Islet precursor cell (in vitro differentiated cells): ENCODE data around the gene PCDHA13.
"Not testable (repeated sequence)": the region's sequence is repeated elsewhere in the genome, so short reads cannot be mapped to it uniquely, and the experiment has no call there.

Experiments
- DNase-seq: peaks from one replicate; pipeline ENCODE4 v3.0.0-alpha.2; 2018

Gene PCDHA13, protein sequence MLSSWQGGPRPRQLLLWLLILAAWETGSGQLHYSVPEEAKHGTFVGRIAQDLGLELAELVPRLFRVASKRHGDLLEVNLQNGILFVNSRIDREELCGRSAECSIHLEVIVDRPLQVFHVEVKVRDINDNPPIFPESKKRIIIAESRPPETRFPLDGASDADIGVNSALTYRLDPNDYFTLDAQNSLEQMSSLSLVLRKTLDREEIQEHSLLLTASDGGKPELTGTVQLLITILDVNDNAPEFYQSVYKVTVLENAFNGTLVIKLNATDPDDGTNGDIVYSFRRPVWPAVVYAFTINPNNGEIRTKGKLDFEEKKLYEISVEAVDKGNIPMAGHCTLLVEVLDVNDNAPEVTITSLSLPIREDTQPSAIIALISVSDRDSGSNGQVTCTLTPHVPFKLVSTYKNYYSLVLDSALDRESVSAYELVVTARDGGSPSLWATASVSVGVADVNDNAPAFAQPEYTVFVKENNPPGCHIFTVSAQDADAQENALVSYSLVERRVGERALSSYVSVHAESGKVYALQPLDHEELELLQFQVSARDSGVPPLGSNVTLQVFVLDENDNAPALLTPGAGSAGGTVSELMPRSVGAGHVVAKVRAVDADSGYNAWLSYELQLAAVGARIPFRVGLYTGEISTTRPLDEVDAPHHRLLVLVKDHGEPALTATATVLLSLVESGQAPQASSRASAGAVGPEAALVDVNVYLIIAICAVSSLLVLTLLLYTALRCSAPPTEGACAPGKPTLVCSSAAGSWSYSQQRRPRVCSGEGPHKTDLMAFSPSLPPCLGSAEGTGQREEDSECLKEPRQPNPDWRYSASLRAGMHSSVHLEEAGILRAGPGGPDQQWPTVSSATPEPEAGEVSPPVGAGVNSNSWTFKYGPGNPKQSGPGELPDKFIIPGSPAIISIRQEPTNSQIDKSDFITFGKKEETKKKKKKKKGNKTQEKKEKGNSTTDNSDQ

DNA sequence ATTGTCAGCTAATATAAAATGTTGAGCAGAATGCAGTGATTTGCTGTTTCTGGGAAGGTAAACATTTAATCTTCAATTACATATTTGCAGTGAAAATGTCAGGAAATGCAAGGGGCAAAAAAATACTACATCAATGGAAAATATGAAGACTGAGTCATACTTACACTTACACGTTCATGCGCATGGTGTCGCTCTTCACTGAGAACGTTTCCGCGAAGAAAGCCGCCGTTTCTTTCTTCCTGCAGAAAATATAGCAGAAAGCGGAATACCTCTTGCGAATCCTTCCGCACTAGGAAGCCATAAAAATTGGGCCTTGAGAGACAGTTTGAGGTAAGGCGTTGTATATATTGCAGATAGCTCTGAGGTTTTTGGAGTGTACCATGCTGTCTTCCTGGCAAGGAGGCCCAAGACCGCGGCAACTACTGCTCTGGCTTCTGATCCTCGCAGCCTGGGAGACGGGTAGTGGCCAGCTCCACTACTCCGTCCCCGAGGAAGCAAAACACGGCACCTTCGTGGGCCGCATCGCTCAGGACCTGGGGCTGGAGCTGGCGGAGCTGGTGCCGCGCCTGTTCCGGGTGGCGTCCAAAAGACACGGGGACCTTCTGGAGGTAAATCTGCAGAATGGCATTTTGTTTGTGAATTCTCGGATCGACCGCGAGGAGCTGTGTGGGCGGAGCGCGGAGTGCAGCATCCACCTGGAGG is at the start of gene PCDHA13:
Gene PCDHA13 (plus strand): TSS at position 236 of the 702 bp plus-strand sequence. CDS start 145 bp downstream, at position 381.
- peak; percentile 58 for DNase-seq

DNA sequence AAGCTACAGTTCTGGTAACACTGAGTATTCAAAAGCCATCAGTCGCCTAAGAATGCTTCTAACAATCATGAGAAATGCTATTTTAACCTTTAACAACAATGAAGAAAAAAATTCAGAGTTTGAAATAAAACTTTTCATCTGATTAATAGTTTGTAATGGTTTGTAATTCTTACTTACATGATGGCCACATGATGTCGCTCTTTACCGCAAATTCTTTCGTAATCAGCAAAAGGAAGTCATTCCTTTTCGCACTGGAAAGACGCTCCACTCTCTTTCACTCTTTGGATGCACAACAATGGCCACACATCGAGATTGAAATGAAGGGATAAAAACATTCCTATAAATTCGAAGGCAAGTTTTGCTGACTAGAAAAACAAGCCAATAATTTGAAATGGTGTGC is 47.9 kb upstream of the PCDHA13 start, which contains the start of gene PCDHA7:
Gene PCDHA7 (plus strand): TSS at position 277 of the 400 bp plus-strand sequence. CDS start 115 bp downstream, at position 392.
- DNase-seq, result no peak

DNA sequence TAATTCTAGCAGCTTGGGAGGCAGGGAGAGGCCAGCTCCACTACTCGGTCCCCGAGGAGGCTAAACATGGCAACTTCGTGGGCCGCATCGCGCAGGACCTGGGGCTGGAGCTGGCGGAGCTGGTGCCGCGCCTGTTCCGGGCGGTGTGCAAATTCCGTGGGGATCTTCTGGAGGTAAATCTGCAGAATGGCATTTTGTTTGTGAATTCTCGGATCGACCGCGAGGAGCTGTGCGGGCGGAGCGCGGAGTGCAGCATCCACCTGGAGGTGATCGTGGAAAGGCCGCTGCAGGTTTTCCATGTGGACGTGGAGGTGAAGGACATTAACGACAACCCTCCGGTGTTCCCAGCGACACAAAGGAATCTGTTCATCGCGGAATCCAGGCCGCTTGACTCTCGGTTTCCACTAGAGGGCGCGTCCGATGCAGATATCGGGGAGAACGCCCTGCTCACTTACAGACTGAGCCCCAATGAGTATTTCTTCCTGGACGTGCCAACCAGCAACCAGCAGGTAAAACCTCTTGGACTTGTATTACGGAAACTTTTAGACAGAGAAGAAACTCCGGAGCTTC is 47.4 kb upstream of the PCDHA13 start:
- DNase-seq, result not testable (repeated sequence)

DNA sequence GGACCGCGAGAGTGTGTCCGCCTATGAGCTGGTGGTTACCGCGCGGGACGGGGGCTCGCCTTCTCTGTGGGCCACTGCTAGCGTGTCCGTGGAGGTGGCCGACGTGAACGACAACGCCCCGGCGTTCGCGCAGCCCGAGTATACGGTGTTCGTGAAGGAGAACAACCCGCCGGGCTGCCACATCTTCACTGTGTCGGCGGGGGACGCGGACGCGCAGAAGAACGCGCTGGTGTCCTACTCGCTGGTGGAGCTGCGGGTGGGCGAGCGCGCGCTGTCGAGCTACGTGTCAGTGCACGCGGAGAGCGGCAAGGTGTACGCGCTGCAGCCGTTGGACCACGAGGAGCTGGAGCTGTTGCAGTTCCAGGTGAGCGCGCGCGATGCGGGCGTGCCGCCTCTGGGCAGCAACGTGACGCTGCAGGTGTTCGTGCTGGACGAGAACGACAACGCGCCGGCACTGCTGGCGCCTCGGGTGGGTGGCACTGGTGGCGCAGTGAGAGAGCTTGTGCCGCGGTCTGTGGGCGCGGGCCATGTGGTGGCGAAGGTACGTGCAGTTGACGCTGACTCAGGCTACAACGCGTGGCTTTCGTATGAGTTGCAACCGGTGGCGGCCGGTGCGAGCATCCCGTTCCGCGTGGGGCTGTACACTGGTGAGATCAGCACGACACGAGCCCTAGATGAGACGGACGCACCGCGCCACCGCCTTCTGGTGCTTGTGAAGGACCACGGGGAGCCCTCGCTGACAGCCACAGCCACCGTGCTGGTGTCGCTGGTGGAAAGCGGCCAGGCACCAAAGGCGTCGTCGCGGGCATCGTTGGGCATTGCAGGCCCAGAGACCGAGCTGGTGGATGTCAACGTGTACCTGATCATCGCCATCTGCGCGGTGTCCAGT is 46.1 kb upstream of the PCDHA13 start:
- no peak for DNase-seq

DNA sequence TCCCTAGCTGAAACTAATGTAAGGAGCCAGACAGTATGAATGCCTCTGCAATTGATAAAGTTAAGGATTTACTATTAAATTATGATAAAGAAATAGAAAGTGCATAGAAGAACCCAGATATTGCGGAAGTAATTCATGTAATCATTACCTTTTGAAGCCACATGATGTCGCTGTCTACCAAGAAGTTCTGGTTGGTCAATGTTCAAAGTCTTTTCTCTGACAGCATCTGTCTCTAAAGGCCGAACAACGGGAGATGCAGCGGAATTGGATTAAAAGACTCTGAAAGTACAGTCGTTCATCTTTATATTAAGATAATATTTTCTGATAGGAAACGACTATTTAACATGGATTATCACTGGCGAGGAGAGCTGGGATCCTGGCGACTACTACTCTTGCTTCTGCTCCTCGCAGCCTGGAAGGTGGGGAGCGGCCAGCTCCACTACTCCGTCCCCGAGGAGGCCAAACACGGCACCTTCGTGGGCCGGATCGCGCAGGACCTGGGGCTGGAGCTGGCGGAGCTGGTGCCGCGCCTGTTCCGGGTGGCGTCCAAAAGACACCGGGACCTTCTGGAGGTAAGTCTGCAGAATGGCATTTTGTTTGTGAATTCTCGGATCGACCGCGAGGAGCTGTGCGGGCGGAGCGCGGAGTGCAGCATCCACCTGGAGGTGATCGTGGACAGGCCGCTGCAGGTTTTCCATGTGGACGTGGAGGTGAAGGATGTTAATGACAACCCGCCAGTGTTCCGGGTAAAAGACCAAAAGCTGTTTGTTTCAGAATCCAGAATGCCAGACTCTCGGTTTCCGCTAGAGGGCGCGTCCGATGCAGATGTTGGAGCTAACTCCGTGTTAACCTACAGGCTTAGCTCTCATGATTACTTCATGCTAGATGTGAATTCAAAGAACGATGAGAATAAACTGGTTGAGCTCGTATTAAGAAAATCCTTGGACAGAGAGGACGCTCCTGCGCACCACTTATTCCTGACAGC is 40.7 kb upstream of the PCDHA13 start, which contains the start of gene PCDHA8:
Gene PCDHA8 (plus strand): TSS at position 210 of the 985 bp plus-strand sequence. CDS start 135 bp downstream, at position 345.
- DNase-seq, result no peak

DNA sequence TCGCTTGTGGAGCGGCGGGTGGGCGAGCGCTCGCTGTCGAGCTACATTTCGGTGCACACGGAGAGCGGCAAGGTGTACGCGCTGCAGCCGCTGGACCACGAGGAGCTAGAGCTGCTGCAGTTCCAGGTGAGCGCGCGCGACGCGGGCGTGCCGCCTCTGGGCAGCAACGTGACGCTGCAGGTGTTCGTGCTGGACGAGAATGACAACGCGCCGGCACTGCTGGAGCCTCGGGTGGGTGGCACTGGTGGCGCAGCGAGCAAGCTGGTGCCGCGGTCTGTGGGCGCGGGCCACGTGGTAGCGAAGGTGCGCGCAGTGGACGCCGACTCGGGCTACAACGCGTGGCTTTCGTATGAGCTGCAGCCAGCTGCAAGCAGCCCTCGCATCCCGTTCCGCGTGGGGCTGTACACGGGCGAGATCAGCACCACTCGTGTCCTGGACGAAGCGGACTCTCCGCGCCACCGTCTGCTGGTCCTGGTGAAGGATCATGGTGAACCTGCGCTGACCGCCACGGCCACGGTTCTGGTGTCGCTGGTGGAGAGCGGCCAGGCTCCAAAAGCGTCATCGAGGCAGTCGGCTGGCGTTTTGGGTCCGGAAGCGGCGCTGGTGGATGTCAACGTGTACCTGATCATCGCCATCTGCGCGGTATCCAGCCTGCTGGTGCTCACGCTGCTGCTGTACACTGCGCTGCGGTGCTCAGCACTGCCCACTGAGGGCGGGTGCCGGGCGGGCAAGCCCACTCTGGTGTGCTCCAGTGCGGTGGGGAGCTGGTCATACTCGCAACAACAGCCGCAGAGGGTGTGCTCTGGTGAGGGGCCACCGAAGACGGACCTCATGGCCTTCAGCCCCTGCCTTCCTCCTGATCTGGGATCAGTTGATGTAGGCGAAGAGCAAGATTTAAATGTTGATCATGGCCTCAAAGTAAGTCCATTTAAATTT is 38.9 kb upstream of the PCDHA13 start:
- DNase-seq, result no peak

DNA sequence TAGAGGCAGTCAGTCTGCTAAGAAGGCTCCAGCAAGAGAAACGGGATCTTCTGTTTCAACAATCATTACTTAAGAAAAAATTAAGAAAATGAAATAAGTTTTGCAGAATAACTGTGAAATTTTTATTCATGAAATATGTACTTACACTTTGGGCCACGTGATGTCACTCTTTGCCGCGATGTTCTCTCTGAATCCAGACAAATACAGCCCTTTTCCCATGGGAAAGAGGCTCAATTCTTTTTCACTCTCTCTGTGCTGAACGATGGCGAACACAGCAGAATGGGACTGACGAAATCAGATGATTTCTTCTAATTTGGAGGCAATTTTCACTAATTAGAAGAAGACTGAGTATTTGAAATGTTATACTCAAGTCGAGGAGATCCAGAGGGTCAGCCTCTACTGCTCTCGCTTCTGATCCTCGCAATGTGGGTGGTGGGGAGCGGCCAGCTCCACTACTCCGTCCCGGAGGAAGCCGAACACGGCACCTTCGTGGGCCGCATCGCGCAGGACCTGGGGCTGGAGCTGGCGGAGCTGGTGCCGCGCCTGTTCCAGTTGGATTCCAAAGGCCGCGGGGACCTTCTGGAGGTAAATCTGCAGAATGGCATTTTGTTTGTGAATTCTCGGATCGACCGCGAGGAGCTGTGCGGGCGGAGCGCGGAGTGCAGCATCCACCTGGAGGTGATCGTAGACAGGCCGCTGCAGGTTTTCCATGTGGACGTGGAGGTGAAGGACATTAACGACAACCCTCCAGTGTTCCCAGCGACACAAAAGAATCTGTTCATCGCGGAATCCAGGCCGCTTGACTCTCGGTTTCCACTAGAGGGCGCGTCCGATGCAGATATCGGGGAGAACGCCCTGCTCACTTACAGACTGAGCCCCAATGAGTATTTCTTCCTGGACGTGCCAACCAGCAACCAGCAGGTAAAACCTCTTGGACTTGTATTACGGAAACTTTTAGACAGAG is 33.5 kb upstream of the PCDHA13 start, which contains the start of gene PCDHA9:
Gene PCDHA9 (plus strand): TSS at position 244 of the 964 bp plus-strand sequence. CDS start 114 bp downstream, at position 358.
- DNase-seq, result not testable (repeated sequence)

DNA sequence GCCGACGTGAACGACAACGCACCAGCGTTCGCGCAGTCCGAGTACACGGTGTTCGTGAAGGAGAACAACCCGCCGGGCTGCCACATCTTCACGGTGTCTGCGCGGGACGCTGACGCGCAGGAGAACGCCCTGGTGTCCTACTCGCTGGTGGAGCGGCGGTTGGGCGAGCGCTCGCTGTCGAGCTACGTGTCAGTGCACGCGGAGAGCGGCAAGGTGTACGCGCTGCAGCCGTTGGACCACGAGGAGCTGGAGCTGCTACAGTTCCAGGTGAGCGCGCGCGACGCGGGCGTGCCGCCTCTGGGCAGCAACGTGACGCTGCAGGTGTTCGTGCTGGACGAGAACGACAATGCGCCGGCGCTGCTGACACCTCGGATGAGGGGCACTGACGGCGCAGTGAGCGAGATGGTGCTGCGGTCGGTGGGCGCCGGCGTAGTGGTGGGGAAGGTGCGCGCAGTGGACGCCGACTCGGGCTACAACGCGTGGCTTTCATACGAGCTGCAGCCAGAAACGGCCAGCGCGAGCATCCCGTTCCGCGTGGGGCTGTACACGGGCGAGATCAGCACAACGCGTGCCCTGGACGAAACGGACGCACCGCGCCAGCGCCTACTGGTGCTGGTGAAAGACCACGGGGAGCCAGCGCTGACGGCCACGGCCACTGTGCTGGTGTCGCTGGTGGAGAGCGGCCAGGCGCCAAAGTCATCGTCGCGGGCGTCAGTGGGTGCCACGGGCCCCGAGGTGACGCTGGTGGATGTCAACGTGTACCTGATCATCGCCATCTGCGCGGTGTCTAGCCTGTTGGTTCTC is 31.9 kb upstream of the PCDHA13 start:
- not testable (repeated sequence) for DNase-seq

DNA sequence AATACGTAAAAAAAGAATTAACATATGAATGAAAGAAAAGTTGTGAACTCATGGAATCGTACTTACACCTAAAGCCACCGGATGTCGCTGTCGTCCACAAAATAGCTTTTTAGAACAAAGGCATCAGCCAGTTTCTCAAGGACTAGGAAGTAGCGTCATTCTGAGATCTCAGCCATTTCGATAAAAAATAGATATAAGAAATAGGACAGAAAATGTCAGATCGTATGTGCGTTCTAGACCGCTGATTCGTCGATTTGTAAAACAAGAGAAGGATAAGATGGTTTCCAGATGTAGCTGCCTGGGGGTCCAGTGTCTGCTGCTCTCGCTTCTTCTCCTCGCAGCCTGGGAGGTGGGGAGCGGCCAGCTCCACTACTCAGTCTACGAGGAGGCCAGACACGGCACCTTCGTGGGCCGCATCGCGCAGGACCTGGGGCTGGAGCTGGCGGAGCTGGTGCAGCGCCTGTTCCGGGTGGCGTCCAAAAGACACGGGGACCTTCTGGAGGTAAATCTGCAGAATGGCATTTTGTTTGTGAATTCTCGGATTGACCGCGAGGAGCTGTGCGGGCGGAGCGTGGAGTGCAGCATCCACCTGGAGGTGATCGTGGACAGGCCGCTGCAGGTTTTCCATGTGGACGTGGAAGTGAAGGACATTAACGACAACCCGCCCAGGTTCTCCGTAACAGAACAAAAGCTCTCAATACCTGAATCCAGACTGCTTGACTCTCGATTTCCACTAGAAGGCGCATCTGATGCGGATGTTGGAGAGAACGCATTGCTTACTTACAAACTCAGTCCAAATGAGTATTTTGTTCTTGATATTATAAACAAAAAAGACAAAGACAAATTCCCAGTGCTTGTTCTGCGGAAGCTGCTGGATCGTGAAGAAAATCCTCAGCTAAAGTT is 25.9 kb upstream of the PCDHA13 start, which contains the start of gene PCDHA10:
Gene PCDHA10 (plus strand): TSS at position 126 of the 903 bp plus-strand sequence. CDS start 152 bp downstream, at position 278.
- DNase-seq, result peak; percentile 73

DNA sequence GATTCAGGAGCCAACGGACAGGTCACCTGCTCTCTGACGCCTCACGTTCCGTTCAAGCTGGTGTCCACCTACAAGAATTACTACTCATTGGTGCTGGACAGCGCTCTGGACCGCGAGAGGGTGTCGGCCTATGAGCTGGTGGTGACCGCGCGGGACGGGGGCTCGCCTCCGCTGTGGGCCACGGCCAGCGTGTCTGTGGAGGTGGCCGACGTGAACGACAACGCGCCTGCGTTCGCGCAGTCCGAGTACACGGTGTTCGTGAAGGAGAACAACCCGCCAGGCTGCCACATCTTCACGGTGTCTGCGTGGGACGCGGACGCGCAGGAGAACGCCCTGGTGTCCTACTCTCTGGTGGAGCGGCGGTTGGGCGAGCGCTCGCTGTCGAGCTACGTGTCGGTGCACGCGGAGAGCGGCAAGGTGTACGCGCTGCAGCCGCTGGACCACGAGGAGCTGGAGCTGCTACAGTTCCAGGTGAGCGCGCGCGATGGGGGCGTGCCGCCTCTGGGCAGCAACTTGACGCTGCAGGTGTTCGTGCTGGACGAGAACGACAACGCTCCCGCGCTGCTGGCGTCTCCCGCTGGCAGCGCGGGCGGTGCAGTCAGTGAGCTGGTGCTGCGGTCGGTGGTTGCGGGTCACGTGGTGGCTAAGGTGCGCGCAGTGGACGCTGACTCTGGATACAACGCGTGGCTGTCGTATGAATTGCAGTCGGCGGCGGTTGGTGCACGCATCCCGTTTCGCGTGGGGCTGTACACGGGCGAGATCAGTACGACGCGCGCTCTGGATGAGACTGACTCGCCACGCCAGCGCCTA is 24.5 kb upstream of the PCDHA13 start:
- no peak for DNase-seq

DNA sequence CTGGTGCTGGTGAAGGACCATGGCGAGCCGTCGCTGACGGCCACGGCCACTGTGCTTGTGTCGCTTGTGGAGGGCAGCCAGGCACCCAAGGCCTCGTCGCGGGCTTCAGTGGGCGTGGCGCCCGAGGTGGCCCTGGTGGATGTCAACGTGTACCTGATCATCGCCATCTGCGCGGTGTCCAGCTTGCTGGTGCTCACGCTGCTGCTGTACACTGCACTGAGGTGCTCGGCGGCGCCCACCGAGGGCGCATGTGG is 24.0 kb upstream of the PCDHA13 start:
- no peak for DNase-seq

DNA sequence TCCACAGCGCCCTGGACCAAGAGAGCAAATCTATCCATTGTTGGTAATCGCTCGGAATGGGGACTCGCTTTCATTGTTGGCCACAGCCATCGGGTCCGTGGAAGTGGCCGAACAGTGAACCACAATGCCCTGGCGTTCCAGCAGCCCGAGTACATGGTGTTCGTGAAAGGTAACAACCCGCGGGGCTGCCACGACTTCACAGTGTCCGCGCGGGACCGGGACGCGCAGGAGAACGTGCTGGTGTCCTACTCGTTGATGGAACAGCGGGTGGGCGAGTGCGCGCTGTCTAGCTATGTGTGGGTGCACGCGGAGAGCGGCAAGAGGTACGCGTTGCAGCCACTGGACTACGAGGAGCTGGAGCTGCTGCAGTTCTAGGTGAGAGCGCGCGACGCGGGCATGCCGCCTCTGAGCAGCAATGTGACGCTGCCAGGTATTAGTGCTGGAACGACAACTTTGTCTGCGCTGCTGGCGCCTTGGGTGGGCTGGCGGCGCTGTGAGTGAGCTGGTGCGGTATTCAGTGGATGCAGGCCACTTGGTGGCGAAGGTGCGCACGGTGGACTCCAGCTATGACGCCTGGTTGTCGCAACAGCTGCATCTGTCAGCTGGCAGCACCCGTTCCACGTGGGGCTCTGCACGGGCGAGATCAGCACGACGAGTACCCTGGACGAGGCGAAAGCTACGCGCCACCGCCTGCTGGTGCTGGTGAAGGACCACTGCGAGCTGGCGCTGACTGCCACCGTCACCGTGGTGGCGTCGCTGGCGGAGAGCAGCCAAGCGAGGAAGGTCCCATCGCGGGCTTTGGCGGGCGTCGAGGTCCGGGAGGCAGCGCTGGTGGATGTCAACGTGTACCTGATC is 19.3 kb upstream of the PCDHA13 start:
- DNase-seq, result no peak

DNA sequence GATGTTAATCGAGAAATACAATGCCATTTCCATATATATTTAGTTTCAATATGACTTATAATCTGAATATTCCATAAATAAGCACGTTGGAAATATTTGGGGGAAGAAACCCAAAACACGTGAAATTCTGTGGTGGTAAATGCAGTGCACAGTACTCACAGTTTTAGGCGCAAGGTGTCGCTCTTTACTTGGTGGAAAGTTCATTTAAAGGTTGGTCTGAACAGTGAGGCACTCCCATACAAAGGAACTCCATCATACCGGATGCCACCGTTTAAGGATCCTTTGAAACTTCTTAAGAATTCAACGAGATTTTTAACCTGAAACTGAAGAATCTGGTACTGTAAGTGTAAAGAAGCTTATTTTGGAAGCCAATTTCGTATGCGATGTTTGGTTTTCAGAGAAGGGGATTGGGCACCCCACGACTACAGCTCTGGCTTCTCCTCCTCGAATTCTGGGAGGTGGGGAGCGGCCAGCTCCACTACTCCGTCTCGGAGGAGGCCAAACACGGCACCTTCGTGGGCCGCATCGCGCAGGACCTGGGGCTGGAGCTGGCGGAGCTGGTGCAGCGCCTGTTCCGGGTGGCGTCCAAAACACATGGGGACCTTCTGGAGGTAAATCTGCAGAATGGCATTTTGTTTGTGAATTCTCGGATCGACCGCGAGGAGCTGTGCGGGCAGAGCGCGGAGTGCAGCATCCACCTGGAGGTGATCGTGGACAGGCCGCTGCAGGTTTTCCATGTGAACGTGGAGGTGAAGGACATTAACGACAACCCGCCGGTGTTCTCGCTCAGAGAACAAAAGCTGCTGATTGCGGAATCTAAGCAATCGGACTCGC is 13.0 kb upstream of the PCDHA13 start, which contains the start of gene PCDHA11:
Gene PCDHA11 (plus strand): TSS at position 237 of the 834 bp plus-strand sequence. CDS start 147 bp downstream, at position 384.
- DNase-seq, result peak; percentile 67
